ENCODE measurements around the gene MIA2.

The MIA2 gene

DNA sequence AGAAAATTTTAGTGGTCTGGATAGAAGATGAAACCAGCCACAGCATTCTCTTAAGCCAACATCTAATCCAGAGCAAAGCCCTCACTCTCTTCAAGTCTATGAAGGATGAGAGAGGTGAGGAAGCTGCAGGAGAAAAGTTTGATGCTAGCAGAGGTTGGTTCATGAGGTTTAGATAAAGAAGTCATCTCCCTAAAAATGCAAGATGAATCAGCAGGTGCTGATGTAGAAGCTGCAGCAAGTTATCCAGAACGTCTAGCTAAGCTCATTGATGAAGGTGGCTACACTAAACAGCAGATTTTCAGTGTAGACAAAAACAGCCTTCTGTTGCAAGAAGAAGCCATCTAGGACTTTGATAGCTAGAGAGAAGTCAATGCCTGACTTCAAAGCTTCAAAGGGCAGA is 150.0 kb downstream of the MIA2 start:
- no peak for DNase-seq (ENCODE audit: low spot score)

GRCh38 chr14:39384177-39384576 is 150.5 kb downstream of the MIA2 start:
- DNase-seq (ENCODE audit: low spot score), result no peak

DNA sequence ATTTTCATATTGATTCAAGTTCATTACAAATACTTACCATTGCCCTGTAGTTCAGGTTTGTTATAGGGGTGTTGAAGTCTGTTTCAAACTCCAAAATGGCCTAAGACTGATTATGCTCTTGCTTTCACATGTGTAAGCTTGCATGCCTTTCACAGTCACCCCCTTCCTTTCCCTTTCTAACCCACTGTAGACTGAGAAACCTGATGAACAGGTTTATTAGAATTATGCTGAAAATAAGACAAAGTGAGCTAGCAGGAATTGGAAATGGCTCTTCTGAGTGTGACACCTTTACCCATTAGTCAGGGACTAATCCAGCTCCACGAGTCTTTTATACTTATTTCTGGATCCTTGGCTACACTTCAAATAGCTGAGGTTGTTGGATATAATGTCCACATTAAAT is 159.6 kb downstream of the MIA2 start:
- DNase-seq (ENCODE audit: low spot score), result no peak

DNA sequence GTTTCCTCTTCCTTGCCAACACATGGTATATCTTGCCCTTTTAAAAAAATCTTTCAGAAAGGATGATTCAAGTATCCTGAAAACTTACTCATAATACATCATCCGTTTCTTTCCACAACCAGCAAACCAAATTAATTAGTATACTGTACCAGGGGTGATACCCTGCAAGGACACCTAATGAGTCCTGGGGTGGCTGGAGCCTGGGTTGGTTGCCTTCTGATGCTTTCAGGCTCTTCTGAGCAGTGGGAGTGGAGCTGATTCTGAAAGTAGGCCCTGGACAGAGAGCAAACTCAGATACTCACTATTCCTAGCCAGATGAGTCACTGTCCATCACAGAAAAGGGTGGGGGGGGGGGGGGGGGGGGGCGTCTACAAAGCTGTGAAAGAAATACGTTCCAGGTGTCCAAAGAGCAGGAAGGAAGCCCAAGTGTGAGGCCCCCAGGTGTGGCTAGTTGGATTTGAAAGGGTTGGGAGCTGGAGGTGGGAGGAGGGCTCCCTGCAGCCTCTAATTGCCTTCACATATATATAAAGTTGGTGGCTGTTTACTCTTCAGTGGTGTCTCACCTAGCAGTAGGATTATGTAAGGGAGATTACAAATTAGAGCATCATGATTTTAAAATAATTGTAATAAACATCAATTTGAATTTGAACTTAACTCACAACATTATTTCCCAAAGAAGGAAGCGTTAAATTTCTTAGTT is 162.0 kb downstream of the MIA2 start:
- DNase-seq (ENCODE audit: low spot score), result no peak

DNA sequence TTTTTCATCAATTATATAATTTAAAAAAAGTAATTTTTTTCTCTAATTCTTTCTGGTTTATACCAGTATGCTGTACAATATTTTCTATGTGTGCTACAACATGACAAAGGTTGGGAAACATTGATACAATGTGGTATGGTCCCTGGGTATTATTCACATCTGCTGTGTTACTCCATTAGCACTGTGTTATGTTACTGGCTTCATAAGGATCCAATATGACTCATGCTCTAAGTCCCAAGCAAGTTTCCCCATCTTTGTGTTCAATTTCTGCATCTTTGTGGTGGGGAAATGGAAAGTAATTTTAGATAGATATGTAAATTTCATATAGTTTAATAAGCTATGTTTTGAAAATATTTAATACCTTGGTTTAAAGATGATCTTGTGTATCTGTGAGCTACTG is 162.7 kb downstream of the MIA2 start:
- DNase-seq (ENCODE audit: low spot score), result no peak

DNA sequence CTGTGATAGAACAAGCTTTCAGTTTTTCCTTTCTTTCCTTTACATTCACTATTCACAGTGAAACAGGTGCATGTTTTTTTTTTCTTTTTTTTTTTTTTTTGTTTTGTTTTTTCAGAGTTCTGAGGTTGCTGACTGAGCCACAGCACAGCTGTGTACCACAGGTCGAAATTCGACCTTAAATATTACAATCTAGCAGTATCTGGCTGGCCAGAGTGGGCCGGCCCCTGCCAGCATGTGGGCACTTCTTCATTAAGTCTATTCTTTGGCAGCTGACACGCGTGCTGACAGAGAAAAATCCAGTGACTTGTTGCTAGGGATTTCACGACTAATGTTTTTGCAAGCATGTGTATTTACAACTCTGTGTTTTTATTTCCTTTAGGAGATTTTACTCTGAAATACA is 164.7 kb downstream of the MIA2 start:
- DNase-seq (ENCODE audit: low spot score), result no peak

DNA sequence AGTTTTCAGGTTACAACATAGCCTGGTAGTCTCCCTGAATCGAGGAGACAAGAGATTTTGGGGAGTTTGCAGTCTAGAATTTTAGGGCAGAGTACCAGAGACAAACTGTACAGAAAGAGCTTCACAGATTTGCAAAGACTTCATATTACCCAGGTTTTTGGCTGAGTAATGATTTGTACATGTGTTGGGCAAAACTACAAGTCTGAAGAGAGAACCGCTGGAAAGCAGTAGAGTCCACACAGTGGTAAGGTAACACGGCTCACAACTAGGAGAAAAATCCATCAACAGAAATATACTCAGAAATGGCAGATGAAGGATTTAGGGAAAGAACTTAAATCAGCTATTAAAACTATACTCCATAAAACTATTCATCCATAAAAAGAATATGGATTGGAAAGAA is 172.8 kb downstream of the MIA2 start:
- no peak for DNase-seq (ENCODE audit: low spot score)

DNA sequence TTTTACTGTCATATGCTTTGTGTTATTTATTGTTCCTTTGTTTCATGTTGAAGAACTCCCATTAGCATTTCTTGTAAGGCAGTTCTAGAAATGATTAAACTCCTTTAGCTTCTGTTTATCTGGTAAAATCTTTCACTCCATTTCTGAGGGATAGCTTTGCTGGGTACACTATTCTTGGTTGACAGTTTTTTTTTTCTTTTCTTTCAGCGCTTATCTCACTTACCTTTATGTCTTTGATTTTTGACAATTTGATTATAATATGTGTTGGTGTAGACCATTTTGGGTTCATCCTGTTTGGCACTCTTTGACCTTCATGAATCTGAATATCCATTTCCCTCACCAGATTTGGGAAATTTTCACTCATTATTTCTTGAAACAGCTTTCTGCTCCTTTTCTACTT is 182.4 kb downstream of the MIA2 start:
- DNase-seq (ENCODE audit: low spot score), result no peak

GRCh38 chr14:39417014-39417413 is 183.3 kb downstream of the MIA2 start:
- DNase-seq (ENCODE audit: low spot score), result no peak

DNA sequence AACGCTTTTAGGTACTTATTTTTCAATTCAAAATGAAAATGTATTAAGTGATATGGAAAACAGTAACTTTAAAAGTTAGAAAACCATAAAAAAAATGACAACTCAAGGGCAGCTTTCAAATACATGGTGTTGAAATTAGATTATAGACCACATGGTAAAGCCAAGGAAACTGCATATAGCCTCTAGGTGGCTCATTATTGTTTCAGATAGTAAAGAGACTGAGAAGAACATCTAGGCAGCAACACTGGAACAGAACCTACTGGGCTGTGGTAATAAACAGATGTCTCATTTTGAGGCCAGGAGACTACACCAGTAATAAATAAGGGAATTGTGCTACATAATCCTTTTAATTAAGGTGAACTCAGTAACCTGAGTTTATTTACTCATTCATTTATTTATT is 185.6 kb downstream of the MIA2 start:
- DNase-seq (ENCODE audit: low spot score), result peak; percentile 7

DNA sequence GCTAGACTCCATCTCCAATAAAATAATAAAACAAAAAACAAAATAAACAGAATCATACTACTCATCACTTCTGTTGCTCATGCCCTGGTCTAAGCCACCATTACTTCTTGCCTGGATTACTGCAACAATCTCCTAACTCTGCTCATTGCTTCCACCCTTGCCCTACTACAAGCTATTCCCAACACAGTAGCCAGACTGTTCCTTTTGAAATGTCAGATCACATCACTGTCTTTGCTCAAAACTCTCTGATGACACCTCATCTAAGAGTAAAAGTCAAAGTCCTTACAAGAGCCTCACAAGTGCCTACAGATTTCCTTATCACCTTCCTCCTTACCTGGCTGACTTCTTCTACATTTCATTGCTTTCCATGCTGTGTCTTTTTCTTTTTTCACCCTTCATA is 188.5 kb downstream of the MIA2 start:
- DNase-seq (ENCODE audit: low spot score), result no peak

DNA sequence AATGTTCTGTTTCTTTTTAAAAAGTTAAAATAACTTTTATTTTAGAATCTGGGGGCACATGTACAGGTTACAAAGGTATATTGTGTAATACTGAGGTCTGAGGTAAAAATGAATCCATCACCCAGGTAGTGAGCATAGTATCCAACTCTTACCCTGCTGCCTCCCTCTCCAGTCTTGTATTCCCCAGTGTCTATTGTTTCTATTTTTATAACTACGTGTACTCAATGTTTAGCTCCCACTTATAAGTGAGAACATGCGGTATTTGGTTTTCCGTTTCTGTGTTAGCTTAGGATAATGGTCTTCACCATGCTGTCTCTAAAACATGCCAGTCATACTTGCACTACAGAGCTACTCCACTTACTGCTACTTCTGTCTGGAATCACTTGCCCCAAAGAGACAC is 190.1 kb downstream of the MIA2 start:
- no peak for DNase-seq (ENCODE audit: low spot score)

DNA sequence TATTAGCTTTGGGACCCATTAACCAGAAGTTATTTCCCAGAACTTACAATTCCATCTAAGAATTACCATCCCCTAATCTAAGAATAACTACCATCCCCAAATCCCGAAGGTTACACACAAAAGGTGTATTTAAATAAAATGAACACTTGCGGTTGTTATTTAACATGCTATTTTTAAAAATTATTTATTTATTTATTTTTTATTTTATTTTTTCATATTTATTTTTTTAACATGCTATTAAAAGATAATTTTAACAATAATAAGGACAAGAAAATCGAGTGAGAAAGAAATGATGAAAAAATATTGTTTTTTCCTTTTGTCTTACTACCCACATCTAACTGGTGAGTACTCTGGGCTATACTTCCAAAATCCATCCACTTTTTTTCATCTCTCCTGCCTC is 192.2 kb downstream of the MIA2 start:
- DNase-seq (ENCODE audit: low spot score), result no peak

- peak; percentile 5 for DNase-seq (ENCODE audit: low spot score)
These were observed 192.9 kb downstream of the MIA2 start for GRCh38 chr14:39426605-39427004.

GRCh38 chr14:39428118-39428517 is 194.4 kb downstream of the MIA2 start:
- DNase-seq (ENCODE audit: low spot score), result no peak

DNA sequence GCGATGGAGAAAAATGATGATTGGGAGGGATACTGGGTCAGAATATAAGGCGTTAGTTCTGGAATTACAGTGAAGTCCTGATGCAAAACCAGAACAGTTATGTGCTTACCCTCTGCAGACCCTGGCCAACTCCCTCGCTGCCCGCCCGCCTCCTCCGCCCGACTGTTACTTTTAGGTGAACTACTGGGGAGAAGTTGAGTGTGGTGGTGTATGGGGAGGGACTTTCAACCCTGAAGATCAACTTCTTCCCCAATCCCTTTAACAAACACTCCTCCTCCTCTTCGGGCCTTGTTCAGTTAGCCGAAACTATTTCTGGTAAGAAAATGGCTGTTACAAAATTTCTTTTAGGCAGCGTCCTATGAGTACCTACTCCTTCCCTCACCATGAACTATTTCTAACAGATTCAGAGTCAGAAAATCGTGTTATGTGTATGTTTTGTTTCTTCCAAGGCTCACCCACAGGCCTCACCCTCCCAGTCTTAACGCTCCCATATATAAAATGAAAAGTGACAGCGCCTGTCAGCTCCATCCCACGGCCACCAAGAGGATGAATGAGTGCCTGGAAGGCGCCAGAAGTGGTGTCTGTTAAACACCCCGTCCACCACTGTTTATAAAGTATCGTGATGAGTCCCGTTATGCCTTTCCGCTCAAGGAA is 197.2 kb downstream of the MIA2 start:
- peak; percentile 35 for DNase-seq (ENCODE audit: low spot score)

- peak; percentile 45 for DNase-seq (ENCODE audit: low spot score)
These were observed 197.9 kb downstream of the MIA2 start for GRCh38 chr14:39431416-39432178.

DNA sequence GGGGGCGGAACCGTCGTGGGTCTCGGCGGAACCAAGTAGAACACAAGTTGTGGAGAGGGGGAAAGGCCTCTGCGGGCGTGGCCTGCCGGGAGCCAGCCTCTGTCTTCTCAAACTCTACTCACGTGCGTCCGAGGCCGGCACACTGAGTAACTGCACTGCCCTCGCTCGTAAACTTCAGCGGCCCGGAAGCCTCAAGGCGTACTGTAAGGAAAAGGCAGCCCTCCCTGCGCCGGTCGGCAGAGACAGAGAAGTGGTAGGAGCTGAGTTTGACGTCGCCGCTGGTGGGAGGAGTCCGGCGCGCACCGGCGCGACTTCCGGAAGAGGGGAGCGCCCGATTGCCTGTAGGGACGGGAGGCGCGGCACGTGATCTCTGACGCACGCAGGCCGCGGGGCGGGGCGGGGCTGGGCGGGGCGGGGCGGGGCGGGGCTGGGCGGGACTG is 198.5 kb downstream of the MIA2 start, which contains the start of gene FBXO33:
Gene FBXO33, minus strand, starts transcription at position 255 of the 440 bp plus-strand sequence. CDS start 271 bp downstream, outside the sequence.
- peak; percentile 88 for DNase-seq (ENCODE audit: low spot score)

DNA sequence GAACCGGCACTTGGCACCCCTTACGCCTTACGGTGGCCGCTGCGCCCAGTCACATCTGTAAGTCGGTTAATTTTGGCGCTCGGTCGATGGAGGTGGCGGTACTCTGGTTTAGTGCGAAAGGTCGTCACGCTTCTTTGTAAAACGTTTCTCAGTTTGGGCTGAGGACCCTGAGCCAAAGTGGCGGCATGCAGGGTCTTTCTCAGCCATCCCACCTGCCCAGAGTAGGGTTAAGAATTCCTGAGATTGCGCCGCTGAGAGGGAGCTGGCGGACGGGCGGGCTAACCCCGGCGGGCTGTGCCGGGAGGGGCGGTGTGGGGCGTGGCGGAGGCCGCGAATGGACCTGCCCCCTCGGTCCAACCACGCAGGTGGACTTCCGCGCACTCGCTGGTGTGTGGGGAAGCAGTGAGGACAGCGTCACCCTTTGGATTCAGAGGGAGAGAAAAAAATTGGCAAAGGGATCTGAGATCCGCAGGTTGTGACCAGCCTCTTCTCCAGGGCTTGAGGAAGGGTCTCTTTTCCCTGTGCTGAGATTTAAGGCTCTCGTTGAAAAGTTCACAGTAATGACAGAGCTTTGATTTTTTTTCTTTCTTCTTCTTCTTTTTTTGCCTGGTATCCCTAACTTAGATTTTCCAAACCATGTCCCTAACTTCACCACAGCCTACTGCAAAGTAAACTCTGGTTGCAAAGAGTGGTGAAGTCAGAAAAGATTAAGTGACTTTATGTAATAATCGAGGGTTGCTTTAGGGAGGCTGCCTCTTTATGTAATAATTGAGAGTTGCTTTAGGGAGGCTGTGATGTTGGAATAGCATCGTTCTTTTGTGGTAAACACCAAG is 199.1 kb downstream of the MIA2 start:
- DNase-seq (ENCODE audit: low spot score), result peak; percentile 64

DNA sequence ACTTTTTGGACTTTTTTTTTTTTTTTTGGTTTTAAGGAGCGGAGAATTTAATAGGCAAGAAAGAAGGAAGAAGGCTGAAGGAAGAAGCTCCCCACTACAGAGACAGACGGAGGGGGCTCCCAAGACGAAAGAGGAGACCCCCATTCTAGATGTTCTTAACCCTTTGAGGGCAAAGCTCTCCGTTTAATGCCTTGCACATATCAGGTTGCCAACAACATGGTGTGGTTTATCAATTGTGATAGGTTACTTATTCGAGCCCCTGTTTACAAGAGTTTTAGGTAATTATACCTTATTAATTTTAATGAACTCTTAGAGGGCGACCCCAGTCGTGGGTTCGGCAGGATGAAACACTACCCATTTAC is 199.7 kb downstream of the MIA2 start:
- no peak for DNase-seq (ENCODE audit: low spot score)

GRCh38 chr14:39434401-39434800 is 200.7 kb downstream of the MIA2 start:
- DNase-seq (ENCODE audit: low spot score), result peak; percentile 10

DNA sequence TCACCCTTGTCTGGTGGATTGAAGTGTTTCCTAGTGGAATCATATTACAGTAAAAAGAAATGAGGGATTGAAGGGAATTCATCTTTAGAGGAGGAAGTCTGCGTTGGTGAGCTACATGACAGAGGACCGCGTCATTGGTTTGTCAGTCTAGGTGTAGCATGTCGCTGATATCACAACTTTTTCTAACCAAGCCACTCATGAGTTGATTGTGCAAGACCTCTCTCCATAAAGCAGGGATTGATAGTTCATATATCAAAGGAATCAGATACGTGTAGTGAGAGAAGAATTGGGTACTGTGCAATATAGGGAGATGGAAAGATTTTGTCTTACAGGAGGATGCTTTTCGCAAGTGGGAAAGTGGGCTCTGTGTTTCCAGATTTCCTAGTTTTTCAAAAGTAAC is 201.5 kb downstream of the MIA2 start:
- DNase-seq (ENCODE audit: low spot score), result no peak
